Liver (tissue), 3 donors: ENCODE measurements around the gene GGN.

Experiments
- ATF3 ChIP-seq: IDR thresholded peaks from 2 replicates; pipeline ENCODE4 v1.6.1; 2016; ENCODE audit warnings: antibody characterized with exemption
- CTCF ChIP-seq: fragments of 150-350 bp; IDR thresholded peaks from 2 replicates; pipeline ENCODE4 v1.5.1; 2017; ENCODE audit warnings: improper control_type of control experiment, low read depth, low read length; ENCODE audit not compliant: missing input control
- EGR1 ChIP-seq, 2 donors: IDR thresholded peaks; 2 replicates each; pipeline ENCODE4 v1.6.1; 2016 to 2018; ENCODE audit warnings: antibody characterized with exemption in 2 of 2, low read depth in 2 of 2
- FOXA1 ChIP-seq: IDR thresholded peaks from 2 replicates; pipeline ENCODE4 v1.6.1; 2016; ENCODE audit warnings: antibody characterized with exemption
- MAX ChIP-seq: IDR thresholded peaks from 2 replicates; pipeline ENCODE4 v1.6.1; 2016; ENCODE audit warnings: antibody characterized with exemption
- RAD21 ChIP-seq, 2 donors: IDR thresholded peaks; 2 replicates each; pipeline ENCODE4 v1.6.1; 2016; ENCODE audit warnings: antibody characterized with exemption in 2 of 2, mild to moderate bottlenecking in 2 of 2
- REST ChIP-seq: IDR thresholded peaks from 2 replicates; pipeline ENCODE4 v1.6.1; 2016; ENCODE audit warnings: antibody characterized with exemption, mild to moderate bottlenecking
- RXRA ChIP-seq, 2 donors: IDR thresholded peaks; 2 replicates each; pipeline ENCODE4 v1.6.1; 2017 to 2018; ENCODE audit warnings: antibody characterized with exemption in 2 of 2, mild to moderate bottlenecking in 1 of 2
- SP1 ChIP-seq: IDR thresholded peaks from 2 replicates; pipeline ENCODE4 v1.6.1; 2018; ENCODE audit warnings: antibody characterized with exemption, mild to moderate bottlenecking
- TAF1 ChIP-seq: conservative IDR thresholded peaks from 2 replicates; pipeline ENCODE4 v1.6.1; 2016; ENCODE audit warnings: antibody characterized with exemption, mild to moderate bottlenecking
- YY1 ChIP-seq: IDR thresholded peaks from 2 replicates; pipeline ENCODE4 v1.6.1; 2016; ENCODE audit warnings: antibody characterized with exemption, mild to moderate bottlenecking
- donor health status: healthy.
- donor health status: healthy.

- TF ChIP-seq CTCF (no peak), FOXA1 (no peak), EGR1 (IDR thresholded peaks at IDR 0.05; ENCODE audit: low read depth in 2 of 2) (no peak), ATF3 (no peak), RXRA (IDR thresholded peaks at IDR 0.05) (no peak), YY1 (no peak), MAX (no peak), TAF1 (no peak), RAD21 (IDR thresholded peaks at IDR 0.05) (no peak), REST (no peak), SP1 (no peak)
Measured at GRCh38 chr19:38381138-38381537, 6.7 kb downstream of the GGN start.
